ENCODE measurements around the gene SDS. TPM values are rescaled to one million over a fixed set of nuclear protein-coding genes. Genes with fewer than 3 reads are reported as not detected.

The SDS gene
- total and polyA plus RNA-seq, 2 donors from 2014 or later: 1.0 TPM; not detected in 1

DNA sequence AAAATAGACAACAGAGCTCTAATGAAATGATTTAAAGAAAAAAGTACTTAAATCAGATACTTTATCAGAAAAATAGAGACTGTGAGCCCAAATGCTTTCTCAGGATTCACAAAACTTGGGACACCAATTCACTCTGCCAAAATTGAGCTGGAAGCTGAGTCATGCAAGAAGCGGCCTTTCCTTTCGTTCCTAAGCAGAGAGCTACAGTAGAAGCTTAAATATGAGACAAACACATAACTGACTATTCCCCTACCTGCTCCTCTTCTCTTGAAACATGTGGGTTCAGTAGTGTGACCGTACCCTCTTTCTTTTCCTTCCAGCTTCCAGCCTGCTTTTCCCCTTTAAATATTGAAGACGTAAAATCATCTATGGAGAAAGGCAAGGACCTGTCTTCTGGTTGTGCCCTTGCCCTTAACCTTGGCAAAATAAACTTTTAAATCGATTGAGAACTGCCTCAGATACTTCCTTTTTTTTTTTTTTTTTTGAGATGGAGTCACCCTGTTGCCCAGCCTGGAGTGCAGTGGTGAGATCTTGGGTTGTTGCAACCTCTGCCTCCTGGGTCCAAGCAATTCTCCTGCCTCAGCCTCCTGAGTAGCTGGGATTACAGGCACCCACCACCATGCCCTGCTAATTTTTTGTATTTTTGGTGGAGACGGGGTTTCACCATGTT lies 4.4 kb upstream of the SDS start:
- Histone ChIP-seq H3K27me3 (ENCODE audit: control insufficient read depth, insufficient read depth, low read length) (no peaks in the 10 kb centered on the region), H3K36me3 (ENCODE audit: control insufficient read depth in 2 of 3, insufficient read depth in 3 of 3, low read length in 3 of 3) (no peaks in the 10 kb centered on the region), H3K4me3 (ENCODE audit: low read length in 3 of 3) (no peak overlapping the region), H3K27ac (ENCODE audit: low read depth in 2 of 2, low read length in 2 of 2) (no peak overlapping the region), H3K4me1 (ENCODE audit: control insufficient read depth in 2 of 3, insufficient read depth in 2 of 3, low read depth in 1 of 3, low read length in 3 of 3) (peaks cover 0 to 3% (median 0%) of the 10 kb centered on the region in 3 donors), H3K9me3 (ENCODE audit: control insufficient read depth in 2 of 3, insufficient read depth in 1 of 3, low read length in 3 of 3) (no peaks in the 10 kb centered on the region), H3K9ac (ENCODE audit: low read length in 3 of 3) (no peak overlapping the region)
- no peak for FAIRE-seq
- TF ChIP-seq, protein P1, sequence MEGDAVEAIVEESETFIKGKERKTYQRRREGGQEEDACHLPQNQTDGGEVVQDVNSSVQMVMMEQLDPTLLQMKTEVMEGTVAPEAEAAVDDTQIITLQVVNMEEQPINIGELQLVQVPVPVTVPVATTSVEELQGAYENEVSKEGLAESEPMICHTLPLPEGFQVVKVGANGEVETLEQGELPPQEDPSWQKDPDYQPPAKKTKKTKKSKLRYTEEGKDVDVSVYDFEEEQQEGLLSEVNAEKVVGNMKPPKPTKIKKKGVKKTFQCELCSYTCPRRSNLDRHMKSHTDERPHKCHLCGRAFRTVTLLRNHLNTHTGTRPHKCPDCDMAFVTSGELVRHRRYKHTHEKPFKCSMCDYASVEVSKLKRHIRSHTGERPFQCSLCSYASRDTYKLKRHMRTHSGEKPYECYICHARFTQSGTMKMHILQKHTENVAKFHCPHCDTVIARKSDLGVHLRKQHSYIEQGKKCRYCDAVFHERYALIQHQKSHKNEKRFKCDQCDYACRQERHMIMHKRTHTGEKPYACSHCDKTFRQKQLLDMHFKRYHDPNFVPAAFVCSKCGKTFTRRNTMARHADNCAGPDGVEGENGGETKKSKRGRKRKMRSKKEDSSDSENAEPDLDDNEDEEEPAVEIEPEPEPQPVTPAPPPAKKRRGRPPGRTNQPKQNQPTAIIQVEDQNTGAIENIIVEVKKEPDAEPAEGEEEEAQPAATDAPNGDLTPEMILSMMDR (IDR thresholded peaks at IDR 0.05; ENCODE audit: borderline replicate concordance, extremely low read depth, insufficient read depth): no peak
- intact Hi-C loops (cut with DNase I): no loop called here
- no peak for DNase-seq

- H3K4me1 ChIP-seq (ENCODE audit: control insufficient read depth in 2 of 3, insufficient read depth in 2 of 3, low read depth in 1 of 3, low read length in 3 of 3): peaks cover 0 to 3% (median 0%) of the 10 kb centered on the region in 3 donors
- no peak overlapping the region for H3K4me3 ChIP-seq (ENCODE audit: low read length in 3 of 3)
- H3K36me3 ChIP-seq (ENCODE audit: control insufficient read depth in 2 of 3, insufficient read depth in 3 of 3, low read length in 3 of 3): no peaks in the 10 kb centered on the region
- TF ChIP-seq, protein P1 (IDR thresholded peaks at IDR 0.05; ENCODE audit: borderline replicate concordance, extremely low read depth, insufficient read depth): no peak
- H3K27me3 ChIP-seq (ENCODE audit: control insufficient read depth, insufficient read depth, low read length): no peaks in the 10 kb centered on the region
- DNase-seq (no peak), FAIRE-seq (no peak)
- no peak overlapping the region for H3K9ac ChIP-seq (ENCODE audit: low read length in 3 of 3)
- H3K27ac ChIP-seq (ENCODE audit: low read depth in 2 of 2, low read length in 2 of 2): no peak overlapping the region
- no peaks in the 10 kb centered on the region for H3K9me3 ChIP-seq (ENCODE audit: control insufficient read depth in 2 of 3, insufficient read depth in 1 of 3, low read length in 3 of 3)
- intact Hi-C loops (cut with DNase I): no loop called here
These were observed 2.0 kb upstream of the SDS start for GRCh38 chr12:113405694-113406093.

DNA sequence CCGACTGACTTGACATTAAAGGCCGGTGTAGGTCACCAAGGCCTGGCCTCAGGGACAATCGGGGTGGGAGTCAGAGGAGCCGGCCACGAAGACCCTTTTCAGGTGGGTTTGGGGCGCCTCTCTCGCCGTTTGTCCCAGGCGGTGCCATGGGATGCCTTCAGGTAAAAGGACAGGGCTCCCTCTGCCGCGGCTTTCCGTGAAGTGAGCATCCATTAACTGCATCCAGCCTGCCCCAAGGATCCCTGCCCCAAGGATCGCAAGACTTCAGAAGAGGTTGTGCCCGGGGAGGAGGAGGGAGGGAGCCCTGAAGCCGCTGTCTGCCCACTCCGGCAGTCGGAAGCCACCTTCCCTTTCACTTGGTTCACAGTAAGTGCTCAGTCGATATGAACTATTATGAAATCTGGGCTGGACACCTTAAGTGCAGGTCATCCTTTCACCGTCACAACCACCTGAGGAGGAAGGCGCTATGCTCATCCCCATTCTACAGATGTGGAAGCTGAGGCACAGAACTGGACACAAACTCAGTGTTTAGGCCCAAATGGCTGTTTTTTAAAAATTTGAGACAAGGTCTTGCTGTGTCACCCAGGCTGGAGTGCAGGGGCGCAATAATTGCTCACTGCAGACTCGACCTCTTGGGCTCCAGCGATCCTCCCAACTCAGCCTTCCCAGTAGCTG lies 964 bp downstream of the SDS start:
- no peak overlapping the region for H3K4me3 ChIP-seq (ENCODE audit: low read length in 3 of 3)
- intact Hi-C loops (cut with DNase I): no loop called here
- FAIRE-seq: no peak
- H3K9me3 ChIP-seq (ENCODE audit: control insufficient read depth in 2 of 3, insufficient read depth in 1 of 3, low read length in 3 of 3): no peaks in the 10 kb centered on the region
- H3K27me3 ChIP-seq (ENCODE audit: control insufficient read depth, insufficient read depth, low read length): no peaks in the 10 kb centered on the region
- H3K36me3 ChIP-seq (ENCODE audit: control insufficient read depth in 2 of 3, insufficient read depth in 3 of 3, low read length in 3 of 3): no peaks in the 10 kb centered on the region
- H3K27ac ChIP-seq (ENCODE audit: low read depth in 2 of 2, low read length in 2 of 2): no peak overlapping the region
- no peak overlapping the region for H3K9ac ChIP-seq (ENCODE audit: low read length in 3 of 3)
- TF ChIP-seq, protein P1 (IDR thresholded peaks at IDR 0.05; ENCODE audit: borderline replicate concordance, extremely low read depth, insufficient read depth): no peak
- DNase-seq: no peak
- peaks cover 0 to 3% (median 0%) of the 10 kb centered on the region in 3 donors for H3K4me1 ChIP-seq (ENCODE audit: control insufficient read depth in 2 of 3, insufficient read depth in 2 of 3, low read depth in 1 of 3, low read length in 3 of 3)

All from kidney (tissue), 14 donors.